Stimulated activated CD4-positive, alpha-beta T cell treated with anti-CD3 and anti-CD28 coated beads, Interleukin-1b, Interleukin-23, amount 100 ng/mL, for 24 hours (primary cell): ENCODE results near the gene RAVER1.
"Not testable (repeated sequence)": the region's sequence is repeated elsewhere in the genome, so short reads cannot be mapped to it uniquely, and the experiment has no call there.

Experiments
- DNase-seq, 4 experiments: peaks; one replicate each; pipeline ENCODE4 v3.0.0-alpha.2; 2020; ENCODE audit warnings: low read depth in 4 of 4, low spot score in 1 of 4

The RAVER1 gene

DNA sequence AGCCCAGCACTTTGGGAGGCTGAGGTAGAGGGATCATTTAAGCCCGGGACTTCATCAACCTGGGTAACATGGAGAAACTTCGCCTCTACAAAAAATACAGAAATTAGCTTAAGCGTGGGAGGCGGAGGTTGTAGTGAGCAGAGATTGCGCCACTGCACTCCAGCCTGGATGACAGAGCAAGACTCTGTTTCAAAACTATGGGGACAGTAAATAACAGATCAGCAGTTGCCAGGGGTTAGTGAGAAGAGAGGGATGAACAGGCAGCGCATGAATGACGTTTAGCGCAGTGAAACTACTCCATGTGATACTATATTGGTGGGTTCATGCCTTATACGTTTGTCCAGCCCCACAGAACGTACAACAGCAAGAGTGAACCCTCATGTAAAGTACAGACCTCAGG lies 13.2 kb upstream of the RAVER1 start:
- DNase-seq: no peak

DNA sequence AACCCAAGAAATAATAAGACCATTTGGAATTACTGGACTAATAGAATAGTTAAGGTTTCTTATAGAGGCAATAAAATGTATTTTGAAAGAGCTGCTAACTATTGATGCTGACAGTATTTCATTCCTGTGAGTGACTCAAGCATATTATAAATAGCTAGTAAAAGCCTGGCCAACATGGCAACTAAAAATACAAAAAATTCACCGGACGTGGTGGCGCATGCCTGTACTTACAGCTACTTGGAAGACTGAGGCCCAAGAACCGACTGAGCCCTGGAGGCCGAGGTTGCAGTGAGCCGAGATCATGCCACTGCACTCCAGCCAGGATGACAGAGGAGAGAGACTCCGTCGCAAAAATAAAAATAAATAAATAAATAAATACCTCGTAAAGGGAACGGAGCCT lies 11.5 kb upstream of the RAVER1 start:
- DNase-seq: no peak

DNA sequence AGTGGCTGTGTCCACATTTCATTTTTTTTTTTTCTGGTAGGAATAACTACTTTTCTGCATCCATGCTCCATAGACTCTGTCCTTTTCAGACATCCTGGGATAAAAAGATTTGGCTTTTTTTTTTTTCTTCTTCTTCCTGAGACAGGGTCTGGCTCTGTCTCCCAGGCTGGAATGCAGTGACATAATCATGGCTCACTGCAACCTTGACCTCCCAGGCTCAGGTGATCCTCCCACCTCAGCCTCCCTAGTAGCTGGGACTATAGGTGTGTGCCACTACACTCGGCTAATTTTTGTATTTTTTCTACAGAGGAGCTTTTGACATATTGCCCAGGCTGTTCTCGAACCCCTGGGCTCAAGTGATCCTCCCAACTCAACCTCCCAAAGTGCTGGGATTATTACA lies 10.2 kb upstream of the RAVER1 start:
- no peak for DNase-seq

DNA sequence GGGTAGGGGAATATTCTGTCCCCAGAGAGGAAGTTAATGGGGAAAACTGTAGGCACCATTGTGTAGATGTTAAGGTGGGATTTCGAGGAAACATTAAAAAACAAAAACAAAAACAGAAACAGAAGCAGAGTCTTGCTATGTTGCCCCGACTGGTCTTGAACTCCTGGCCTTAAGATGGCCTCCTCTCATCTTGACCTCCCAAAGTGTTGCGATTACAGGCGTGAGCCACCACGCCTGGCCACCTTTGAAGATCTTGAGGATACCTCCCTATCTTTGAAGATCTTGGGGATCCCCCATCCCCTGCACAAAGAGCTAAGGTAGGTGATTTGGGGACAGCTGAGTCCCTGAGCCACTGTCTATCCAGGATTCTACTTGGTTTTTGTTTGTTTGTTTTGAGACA lies 6.6 kb upstream of the RAVER1 start:
- DNase-seq: no peak

DNA sequence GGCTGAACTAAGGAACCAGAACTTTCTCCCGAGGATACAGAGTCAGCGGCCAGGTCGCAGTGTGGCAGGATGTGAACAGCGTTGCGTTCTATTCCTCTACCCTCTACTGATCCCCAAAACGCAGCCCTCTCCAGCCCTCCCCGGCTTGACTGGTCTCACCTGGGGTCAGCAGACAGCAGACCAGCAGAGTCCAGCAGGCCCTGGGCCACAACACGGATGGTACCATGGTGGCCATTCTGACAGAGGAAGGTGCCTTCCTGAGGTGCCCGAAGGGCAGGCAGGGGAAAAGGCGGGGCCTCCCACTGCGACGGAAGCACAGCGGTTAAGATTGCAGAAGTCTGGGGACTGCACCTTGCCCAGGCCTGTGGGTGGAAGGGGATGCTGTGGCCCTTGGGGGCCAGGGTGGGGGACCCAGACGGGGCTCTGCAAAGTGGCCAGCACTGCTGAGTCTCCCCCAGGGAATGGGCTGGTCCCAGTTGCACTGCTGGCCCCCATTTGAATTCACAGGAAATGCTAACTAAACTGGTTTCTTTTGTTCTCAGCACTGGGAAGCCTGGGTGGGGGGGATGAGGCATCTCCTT lies 6.1 kb upstream of the RAVER1 start, which contains the start of gene ICAM3:
ICAM3 (minus strand) TSS at position 245 of the 581 bp plus-strand sequence; CDS start at position 235, 10 bp downstream.
- peak; percentile 26 to 56 (median 36) for DNase-seq

DNA sequence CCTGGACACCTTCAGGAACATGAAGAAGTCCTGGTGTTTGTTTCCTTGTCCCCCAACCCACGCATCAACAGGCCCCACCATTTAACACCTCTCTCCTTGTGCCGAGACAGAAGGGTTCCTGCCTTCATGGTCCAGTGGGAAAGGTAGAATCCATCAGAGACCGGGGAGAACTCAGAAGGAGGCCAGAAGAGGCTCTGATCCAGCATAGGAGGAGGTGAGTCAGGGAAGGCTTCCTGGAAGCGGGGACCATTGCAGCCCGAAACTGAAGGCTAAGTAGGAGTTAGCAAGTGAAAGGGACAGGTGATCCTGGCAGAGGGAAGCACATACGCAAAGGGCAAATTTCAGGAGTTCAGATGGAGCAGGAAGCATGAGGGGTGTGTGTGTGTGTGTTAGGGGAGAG lies 5.6 kb upstream of the RAVER1 start:
- no peak for DNase-seq

DNA sequence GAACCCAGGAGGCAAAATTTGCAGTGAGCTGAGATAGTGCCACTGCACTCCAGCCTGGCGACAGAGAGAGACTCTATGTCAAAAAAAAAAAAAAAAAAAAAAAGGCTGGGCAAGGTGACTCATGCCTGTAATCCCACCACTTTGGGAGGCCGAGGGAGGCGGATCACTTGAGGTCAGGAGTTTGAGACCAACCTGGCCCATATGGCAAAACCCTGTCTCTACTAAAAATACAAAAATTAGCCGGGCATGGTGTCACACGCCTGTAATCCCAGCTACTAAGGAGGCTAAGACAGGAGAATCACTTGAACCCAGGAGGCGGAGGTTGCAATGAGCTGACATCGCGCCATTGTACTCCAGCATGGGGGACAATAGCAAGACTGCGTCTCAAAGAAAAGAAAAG lies 3.4 kb upstream of the RAVER1 start:
- DNase-seq: not testable (repeated sequence)

DNA sequence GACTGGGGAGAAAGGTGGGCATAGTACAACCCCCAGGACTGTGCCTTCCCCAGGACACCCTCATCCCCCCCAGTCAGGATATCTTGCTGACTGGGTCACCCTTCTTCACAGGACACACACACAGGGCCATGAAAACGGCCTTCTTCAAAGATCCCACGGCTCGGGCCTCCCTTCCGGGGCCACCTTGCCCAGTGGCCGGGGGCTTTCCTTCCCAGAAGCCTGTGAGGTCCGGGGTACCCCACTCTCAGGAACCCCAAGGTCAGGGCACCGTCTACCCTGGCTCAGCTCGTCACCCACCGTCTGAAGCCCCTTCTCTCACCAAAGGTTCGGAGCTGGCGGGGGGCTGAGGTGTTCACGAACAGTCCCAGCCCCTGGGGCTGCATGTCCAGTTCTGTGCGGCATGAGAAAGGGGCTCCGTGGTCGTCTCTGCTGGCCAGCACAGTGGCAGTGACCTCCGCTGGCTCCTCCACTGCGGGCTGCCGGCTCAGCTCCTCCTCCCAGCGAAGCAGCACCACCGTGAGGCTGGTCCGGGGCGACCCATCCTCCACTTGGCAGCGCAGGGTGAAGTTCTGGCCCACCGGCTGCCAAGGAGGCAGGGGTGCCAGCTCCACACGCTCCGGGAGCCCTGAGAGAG lies 2.1 kb upstream of the RAVER1 start:
- no peak for DNase-seq

DNA sequence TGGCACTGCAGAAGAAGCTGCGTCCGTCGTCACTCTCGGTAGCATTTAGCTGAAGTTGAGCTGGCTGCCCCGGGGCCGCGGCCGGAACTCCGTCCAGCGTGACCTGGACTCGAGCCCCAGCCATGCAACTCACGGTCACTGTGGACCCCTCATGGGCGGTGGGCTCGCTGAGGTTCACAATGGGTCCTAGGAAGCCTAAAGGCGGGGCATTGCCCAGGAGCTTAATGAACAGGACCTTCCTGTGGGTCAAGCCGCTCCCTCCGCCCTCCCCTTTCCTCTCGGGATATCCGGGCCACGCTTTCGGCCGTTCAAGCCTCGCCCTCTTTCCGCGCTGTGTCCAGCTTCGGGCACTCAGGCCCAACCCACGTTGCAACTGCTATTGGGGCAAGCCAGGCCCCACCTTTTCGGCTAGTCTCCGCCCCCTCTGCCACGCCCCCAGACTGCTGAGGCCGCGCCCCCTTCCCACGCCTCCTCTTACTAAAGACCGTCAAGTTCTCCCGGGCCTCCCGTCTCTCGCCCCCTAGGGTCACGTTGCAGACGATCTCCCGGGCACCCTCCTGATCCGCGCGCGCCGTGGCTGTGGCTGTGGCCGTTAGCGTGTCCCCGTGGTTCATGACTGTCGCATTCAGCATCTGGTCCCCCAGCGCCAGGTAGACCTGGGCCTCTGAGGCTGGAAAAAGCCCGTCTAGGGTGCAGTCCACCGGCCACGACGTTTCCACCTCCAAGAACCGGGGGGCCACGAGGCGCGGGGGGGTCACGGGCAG lies 1.4 kb upstream of the RAVER1 start:
- peak in 3 of 4 experiments; percentile 33 to 52 (median 42) for DNase-seq

DNA sequence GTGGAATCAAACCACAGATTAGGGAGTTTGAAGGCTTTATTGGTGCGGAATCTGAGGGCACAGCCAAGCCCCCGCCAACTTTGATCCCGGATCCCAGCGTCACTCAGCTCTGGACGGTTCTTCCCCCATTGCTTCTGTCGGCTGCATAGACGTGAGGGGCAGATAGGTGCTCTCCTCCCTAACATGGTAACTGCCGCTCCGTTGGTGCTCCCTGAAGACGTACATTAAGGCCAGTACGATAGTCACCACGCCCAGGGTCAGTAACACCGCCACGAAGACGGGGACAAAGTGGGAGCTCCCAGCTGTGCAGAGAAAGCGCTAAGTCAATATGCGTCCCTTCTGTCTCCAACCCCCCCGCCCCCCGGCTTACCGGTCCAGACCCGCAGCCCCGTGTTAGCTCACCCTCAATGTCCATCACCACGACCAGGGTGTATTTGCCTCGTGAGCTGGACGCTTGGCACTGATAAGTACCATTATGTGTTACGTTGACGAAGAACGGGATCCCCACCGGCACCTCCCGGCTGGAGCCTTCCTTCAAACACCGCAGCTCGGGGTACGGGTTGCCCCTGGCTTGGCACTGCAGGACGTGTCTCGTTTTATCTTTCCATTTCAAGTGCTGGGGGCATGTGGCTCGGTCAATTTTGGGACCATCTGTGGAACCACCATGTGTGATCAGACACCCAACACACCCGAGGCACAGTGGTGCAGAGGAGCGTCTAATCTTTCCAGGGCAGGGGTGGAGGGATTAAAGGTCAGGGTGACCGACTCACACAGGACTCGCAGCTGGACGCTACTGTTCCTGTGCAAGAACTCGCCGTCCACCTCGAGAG lies 644 bp upstream of the RAVER1 start:
- no peak for DNase-seq

DNA sequence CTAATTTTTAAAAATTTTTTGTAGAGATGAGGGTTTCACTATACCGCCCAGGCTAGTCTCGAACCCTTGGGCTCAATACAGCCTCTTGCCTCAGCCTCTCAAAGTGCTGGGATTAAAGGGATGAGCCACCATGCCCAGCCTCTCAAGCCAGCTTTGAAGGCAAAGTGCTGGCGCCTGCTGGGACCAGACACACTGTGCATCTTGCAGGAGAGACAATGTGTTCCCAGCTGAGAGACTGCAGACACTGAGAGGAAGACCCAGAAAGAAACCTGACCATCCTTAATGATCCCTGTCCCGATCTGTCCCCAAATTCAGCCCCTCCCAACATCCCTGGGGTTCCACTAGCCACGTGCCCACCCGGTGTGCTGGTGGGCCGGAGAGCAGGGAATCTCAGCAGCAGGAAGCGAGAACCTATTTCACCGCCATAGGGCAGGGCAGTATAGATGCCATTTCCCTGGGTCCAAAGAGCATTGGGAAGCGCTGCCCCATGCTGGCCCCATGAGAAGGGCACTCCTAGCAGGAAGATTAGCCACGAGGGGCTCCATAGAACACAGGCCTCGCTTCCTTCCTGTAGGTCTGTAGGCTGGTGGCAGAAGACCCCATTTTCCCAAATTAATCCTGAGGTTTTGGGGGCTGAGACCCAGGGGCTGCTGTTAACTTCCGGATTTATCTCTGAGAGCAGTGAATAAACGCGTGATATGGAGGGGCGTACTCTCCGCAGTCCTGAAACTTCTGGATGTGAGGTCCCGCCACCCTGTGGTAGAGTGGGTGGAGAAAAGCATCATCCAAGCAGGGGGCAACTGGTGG lies 968 bp downstream of the RAVER1 start:
- no peak for DNase-seq

DNA sequence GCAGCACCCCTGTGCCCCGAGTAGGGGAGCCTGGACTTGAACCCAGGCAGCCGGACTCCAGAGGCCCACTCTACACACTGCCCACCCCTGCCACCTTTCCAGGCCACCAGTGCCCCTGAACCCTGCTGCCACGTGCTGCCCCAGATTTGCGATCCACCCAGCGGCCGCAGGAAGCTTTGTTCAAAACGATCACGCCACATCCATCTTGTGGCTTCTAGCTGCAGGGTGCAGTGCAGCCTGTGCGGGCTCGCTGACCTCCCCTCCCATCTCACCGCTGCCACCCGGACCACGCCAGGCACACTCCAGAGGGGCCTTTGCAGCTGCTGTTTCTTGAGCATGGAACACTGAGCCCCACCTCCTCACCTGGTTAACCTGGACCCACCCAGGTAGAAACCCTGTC lies 3.8 kb downstream of the RAVER1 start:
- DNase-seq: no peak

DNA sequence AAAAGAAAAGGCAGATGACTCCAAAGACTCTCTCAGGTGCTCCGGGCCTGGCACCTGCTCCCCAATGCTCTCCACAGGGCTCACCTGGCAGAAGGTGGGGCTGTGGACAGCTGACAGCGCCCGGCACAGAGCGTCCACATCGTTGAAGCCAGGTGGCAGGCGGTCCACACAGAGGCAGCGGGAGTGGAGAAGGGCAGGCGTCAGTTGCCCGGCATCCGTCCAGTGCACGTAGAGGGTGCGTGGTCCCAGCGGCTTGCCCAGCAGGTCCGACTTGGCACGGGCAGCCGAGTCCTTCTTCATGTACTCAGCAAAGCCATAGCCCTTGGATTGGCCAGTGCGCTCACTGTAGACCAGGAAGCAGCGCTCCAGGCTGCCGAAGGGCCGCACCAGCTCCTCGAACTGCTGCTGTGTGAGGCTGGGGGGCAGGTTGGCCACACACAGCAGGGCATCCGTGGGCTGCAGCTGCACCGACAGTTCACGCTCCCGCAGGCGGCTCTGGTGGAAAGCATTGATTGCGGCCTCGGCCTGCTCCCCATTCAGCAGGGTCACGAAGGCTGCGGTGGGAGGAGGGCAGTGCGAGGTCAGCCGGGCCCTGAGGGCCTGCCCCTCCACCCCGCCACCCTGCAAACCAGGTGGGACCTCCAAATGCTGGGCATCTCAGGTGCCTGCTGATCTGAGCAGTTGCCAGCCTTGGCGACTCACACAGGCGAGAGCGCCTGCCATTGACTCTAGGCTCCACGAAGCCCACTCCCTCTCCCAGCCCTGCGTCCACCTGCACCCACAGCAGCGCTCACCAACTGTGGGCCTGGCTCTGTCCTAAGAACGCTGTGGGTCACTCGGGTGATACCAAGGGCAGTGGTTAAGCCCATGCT lies 4.5 kb downstream of the RAVER1 start:
- DNase-seq: no peak

DNA sequence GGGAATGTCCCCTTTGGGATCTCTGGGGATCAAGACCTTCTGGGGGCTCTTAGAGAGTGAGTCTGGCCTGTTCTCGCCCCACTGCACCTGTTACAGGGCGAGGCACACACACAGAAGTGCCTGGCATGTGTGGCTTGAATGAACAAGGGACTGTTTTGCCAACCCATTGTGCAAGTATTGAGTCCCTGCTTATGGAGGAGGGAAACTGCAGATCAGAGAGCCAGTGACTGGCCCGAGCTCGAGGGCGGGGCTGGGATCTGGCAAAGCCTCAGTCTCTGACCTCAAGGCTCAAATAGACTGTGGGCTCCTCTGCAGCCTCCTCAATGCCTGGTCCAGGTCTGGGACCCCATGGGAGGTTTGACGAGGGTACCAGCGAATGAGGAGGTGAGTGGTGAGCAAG lies 5.5 kb downstream of the RAVER1 start:
- DNase-seq: no peak

DNA sequence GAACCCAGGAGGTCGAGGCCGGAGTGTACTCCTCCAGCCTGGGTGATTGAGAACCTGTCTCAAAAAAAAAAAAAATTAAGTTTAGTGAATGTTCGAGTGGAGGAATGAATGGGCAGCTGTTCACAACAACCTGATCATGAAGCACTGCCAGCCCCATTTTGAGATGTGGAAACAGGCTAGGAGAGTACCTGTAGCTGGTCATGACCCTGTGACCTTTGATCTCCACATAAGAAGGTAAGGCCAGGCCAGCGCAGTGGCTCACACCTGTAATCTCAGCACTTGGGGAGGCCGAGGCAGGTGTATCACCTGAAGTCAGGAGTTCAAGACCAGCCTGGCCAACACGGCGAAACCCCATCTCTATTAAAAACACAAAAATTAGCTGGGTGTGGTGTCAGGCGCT lies 7.6 kb downstream of the RAVER1 start:
- DNase-seq: no peak

DNA sequence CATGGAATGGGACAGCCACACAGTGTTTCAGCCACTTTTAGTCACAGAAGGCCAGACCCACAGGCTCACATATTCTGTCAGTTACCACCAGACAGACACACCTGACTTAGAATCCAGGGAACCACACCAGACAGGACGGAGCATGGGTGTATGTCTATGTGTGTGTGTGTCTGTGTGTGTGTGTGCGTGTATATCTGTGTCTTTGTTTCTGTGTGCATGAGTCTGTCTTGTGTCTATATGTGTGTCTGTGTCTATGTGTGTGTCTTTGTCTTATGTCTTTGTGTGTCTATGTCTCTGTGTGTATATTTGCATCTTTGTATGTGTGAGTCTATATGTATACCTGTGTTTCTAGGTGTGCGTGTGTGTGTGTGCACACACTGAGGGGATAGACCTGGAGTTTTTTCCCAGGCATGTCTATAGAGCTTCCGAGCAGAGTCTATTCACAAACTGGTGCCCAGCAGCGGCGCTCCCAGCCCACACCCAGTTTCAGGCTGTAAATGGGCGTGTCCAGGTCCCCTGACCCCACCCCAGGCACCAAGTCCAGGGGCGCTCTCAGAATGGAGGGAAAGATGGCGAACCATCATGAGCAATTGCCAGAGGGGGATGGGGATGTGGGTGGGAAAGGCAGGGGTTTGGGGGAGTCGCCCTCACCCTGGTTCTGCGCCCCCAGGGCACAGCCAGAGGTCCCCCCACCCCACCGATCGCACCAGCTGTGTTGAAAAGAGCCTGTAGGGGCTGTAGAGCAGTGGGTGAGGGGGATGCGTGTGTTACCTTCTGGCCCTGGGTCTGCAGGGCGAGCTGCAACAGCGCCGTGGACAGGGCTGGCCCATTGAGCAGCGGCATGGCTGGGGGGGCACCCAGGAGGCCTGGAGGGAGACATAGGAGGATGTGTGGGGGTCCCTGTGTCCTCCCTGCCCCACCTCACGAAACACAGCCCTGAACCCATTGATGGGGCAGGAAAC lies 11.2 kb downstream of the RAVER1 start:
- no peak for DNase-seq

DNA sequence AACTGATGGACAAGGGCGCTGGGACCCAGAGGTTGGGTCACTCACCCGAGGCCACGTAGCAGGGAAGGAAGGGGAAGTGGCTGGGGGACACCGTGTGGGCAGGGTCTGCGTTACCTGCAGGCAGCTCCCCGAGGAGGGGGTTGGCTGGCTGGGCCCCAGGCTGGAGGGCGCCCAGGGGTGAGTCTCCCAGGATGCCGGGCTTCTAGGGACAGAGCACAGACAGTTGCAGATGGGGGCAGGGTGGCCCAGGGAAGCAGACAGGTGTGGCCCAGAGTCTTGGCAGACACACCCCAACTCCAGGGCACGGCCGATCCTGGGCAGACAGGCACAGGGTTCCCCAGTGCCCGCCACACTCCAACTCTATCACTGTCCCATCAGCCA lies 11.9 kb downstream of the RAVER1 start:
- DNase-seq: no peak

DNA sequence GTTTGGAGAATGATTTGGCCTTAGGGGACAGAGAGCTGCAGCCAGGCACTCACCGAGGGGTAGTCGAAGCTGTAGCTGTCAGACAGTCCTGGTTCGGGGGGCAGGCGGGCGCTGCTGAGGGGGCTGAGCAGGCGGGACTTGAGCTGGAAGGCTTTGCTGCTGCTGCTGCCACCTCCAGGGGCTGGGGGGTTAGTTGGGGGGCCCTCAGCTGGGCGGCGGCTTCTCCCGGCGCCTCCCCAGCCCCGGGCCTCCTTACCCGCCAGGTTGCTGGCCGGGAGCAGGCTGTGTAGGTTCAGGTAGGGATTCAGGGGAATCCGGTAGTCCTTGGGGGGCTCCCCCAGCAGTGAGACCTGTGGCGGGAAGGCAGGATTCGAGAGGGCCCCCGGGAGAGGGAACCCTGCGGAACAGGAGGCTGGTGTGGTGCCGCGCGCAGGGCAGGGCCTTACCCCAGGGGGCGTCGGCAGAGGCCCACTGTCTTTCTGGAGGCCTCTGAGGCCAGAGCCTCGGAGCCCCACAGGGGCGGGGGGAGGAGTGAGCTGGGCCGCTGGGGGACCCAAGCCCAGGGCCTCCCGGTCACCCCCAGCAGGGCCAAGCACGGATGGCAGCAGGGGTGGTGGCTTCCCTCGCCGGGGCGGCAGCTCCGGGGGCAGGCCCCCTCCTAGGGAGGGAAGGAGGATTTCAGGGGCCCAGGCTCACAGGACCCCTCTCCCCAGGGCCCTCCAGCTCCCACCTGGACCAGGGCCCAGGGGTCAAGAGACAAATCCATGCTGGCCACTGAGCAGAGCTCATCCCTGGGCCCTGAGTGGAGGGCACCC lies 12.5 kb downstream of the RAVER1 start:
- DNase-seq: no peak
